DND-41 (cell line): ENCODE results near the gene KCTD11.

Experiments
- EZH2 ChIP-seq: IDR thresholded peaks from 3 replicates; pipeline ENCODE4 v1.6.1; 2012; ENCODE audit warnings: borderline replicate concordance, low read depth, mild to moderate bottlenecking, moderate library complexity, low read length, inconsistent platforms; ENCODE audit not compliant: severe bottlenecking
- TF ChIP-seq, protein P1 (sequence below): IDR thresholded peaks from 2 replicates; pipeline ENCODE4 v1.5.1; 2012; ENCODE audit warnings: borderline replicate concordance, low read length, moderate library complexity, mild to moderate bottlenecking; ENCODE audit not compliant: poor library complexity, severe bottlenecking; ENCODE audit errors: extremely low read depth

DNA sequence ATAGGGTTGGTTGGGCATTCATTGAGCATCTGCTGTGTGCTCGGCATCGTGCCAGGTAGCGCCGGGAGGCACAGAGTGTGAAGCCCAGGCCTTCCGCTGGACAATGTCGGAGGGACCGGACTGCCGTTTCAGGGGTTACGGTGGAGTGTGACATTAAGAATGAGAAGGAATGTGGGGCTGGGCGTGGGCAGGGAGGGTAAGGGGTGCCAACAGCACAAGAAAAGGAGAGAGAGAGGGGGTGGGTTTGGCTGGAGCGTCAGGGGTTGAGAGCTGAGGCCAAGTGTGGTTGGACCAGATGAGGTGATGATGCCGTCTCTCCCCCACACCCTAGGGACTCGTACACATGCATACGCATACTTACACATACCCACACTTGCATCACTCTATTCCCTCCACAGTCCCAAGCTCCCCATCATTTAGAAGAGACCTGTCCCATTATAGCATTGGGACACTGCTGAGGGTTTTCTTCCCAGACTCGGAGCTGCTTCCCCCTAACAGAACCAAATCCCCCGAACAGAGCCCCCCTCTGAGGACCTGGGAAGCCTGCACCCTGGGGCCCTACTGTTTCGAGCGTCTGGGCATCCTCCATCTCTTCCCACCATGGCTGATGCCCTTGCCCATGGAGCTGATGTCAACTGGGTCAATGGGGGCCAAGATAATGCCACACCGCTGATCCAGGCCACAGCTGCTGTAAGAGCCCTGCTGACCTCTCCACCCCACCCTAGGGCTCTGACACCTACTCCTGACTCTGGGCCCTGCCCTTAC, 3.3 kb upstream of the KCTD11 start:
- TF ChIP-seq, protein P1, sequence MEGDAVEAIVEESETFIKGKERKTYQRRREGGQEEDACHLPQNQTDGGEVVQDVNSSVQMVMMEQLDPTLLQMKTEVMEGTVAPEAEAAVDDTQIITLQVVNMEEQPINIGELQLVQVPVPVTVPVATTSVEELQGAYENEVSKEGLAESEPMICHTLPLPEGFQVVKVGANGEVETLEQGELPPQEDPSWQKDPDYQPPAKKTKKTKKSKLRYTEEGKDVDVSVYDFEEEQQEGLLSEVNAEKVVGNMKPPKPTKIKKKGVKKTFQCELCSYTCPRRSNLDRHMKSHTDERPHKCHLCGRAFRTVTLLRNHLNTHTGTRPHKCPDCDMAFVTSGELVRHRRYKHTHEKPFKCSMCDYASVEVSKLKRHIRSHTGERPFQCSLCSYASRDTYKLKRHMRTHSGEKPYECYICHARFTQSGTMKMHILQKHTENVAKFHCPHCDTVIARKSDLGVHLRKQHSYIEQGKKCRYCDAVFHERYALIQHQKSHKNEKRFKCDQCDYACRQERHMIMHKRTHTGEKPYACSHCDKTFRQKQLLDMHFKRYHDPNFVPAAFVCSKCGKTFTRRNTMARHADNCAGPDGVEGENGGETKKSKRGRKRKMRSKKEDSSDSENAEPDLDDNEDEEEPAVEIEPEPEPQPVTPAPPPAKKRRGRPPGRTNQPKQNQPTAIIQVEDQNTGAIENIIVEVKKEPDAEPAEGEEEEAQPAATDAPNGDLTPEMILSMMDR, result no peak
- TF ChIP-seq EZH2, result no peak
